ENCODE measurements around the gene ZBTB17. TPM values are rescaled to one million over a fixed set of nuclear protein-coding genes. Genes with fewer than 3 reads are reported as not detected.
A peak's percentile ranks its signal among the peaks of the same experiment; 100 is the strongest.

The ZBTB17 gene
- total and polyA plus RNA-seq, 9 of the 15 experiments (the other 6 are each of a cell fraction or from before 2014, with no cell fraction given) = 1.1 to 53.4 (median 29.6) TPM

GRCh38 chr1:16009030-16009460 is 33.1 kb upstream of the ZBTB17 start (continued):
- TF ChIP-seq ZBTB34 (CRISPR knock-in tag; IDR thresholded peaks at IDR 0.05) = no peak
- no peak for TF ChIP-seq ZFP30 (CRISPR knock-in tag; IDR thresholded peaks at IDR 0.05; ENCODE audit: borderline replicate concordance)
- no peak for TF ChIP-seq TFAM (CRISPR knock-in tag; conservative IDR thresholded peaks at IDR 0.05)
- TF ChIP-seq KLF13 (tag; IDR thresholded peaks at IDR 0.05; ENCODE audit: borderline replicate concordance, low read depth) = 0 out of 2 replicates have a peak, but pooled peaks have one; percentile 53
- TF ChIP-seq STAG1 (CRISPR knock-in tag; IDR thresholded peaks at IDR 0.05; ENCODE audit: borderline replicate concordance) = peak; percentile 88; the same call in 1 of the 2 replicates
- TF ChIP-seq SAFB2 (IDR thresholded peaks at IDR 0.05; ENCODE audit: borderline replicate concordance, low read depth, low read length, severe bottlenecking) = no peak
- TF ChIP-seq EZH2 (IDR thresholded peaks at IDR 0.05; ENCODE audit: borderline replicate concordance, low read depth, low read length) = no peak
- no peak for TF ChIP-seq KLF6 (CRISPR knock-in tag; IDR thresholded peaks at IDR 0.05; ENCODE audit: borderline replicate concordance)
- TF ChIP-seq BRF2 (IDR thresholded peaks at IDR 0.05; ENCODE audit: borderline replicate concordance, insufficient read depth, insufficient read length) = no peak
- TF ChIP-seq, protein P1, sequence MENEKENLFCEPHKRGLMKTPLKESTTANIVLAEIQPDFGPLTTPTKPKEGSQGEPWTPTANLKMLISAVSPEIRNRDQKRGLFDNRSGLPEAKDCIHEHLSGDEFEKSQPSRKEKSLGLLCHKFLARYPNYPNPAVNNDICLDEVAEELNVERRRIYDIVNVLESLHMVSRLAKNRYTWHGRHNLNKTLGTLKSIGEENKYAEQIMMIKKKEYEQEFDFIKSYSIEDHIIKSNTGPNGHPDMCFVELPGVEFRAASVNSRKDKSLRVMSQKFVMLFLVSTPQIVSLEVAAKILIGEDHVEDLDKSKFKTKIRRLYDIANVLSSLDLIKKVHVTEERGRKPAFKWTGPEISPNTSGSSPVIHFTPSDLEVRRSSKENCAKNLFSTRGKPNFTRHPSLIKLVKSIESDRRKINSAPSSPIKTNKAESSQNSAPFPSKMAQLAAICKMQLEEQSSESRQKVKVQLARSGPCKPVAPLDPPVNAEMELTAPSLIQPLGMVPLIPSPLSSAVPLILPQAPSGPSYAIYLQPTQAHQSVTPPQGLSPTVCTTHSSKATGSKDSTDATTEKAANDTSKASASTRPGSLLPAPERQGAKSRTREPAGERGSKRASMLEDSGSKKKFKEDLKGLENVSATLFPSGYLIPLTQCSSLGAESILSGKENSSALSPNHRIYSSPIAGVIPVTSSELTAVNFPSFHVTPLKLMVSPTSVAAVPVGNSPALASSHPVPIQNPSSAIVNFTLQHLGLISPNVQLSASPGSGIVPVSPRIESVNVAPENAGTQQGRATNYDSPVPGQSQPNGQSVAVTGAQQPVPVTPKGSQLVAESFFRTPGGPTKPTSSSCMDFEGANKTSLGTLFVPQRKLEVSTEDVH (IDR thresholded peaks at IDR 0.05; ENCODE audit: low read depth, partially characterized antibody) = no peak
- no peak for TF ChIP-seq ZBTB33 (CRISPR knock-in tag; IDR thresholded peaks at IDR 0.05)
- no peak for TF ChIP-seq FOXA1 (IDR thresholded peaks at IDR 0.05; ENCODE audit: borderline replicate concordance)
- TF ChIP-seq SFPQ (IDR thresholded peaks at IDR 0.05; ENCODE audit: low read depth, low read length) = no peak
- TF ChIP-seq, protein P2, sequence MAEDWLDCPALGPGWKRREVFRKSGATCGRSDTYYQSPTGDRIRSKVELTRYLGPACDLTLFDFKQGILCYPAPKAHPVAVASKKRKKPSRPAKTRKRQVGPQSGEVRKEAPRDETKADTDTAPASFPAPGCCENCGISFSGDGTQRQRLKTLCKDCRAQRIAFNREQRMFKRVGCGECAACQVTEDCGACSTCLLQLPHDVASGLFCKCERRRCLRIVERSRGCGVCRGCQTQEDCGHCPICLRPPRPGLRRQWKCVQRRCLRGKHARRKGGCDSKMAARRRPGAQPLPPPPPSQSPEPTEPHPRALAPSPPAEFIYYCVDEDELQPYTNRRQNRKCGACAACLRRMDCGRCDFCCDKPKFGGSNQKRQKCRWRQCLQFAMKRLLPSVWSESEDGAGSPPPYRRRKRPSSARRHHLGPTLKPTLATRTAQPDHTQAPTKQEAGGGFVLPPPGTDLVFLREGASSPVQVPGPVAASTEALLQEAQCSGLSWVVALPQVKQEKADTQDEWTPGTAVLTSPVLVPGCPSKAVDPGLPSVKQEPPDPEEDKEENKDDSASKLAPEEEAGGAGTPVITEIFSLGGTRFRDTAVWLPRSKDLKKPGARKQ (CRISPR knock-in tag; IDR thresholded peaks at IDR 0.05) = no peak
- peak; percentile 92 for TF ChIP-seq CC2D1A (IDR thresholded peaks at IDR 0.05)
- peak; percentile 40 for TF ChIP-seq ZFX (CRISPR knock-in tag; IDR thresholded peaks at IDR 0.05)

All from K562 (cell line).